Brain microvascular endothelial cell (primary cell): ENCODE measurements around the gene RSAD2.
"Not testable (repeated sequence)": the region's sequence is repeated elsewhere in the genome, so short reads cannot be mapped to it uniquely, and the experiment has no call there.

Experiments
- DNase-seq: peaks from one replicate; pipeline ENCODE4 v3.0.0-alpha.2; 2020
- H3K27ac ChIP-seq: fragments of 250-450 bp; sonication (Bioruptor Pico); 2 replicates; pipeline ENCODE4 v1.5.1; 2020; ENCODE audit warnings: mild to moderate bottlenecking, moderate library complexity
- H3K27me3 ChIP-seq: fragments of 250-450 bp; sonication (Bioruptor Pico); replicated peaks from 2 replicates; pipeline ENCODE4 v1.5.1; 2020; ENCODE audit warnings: mild to moderate bottlenecking
- H3K36me3 ChIP-seq: fragments of 250-450 bp; sonication (Bioruptor Pico); replicated peaks from 2 replicates; pipeline ENCODE4 v1.5.1; 2020; ENCODE audit warnings: mild to moderate bottlenecking
- H3K4me3 ChIP-seq: 2 replicates; pipeline ENCODE4 v1.5.1; 2011; ENCODE audit warnings: low read depth, mild to moderate bottlenecking, control low read depth, low read length, moderate library complexity
- CTCF ChIP-seq: IDR thresholded peaks from 2 replicates; pipeline ENCODE4 v1.5.1; 2011; ENCODE audit warnings: low read depth, mild to moderate bottlenecking, moderate library complexity, low read length, control low read depth, inconsistent platforms; ENCODE audit errors: missing control alignments
- in situ Hi-C: cut with HindIII; loops from 2 replicates; pipeline ENCODE4 v1.10.0; 2017; ENCODE audit warnings: low sequenced_read_pairs, low pct_ligation_motif_present

The RSAD2 gene

GRCh38 chr2:6856548-6856920 lies 21.0 kb upstream of the RSAD2 start:
- H3K27ac ChIP-seq, result no peak overlapping the region
- no peak for TF ChIP-seq CTCF
- H3K36me3 ChIP-seq, result no peaks in the 10 kb centered on the region
- in situ Hi-C loops, result no loop called here
- no peak for DNase-seq
- H3K27me3 ChIP-seq, result no peaks in the 10 kb centered on the region
- no peak overlapping the region for H3K4me3 ChIP-seq

DNA sequence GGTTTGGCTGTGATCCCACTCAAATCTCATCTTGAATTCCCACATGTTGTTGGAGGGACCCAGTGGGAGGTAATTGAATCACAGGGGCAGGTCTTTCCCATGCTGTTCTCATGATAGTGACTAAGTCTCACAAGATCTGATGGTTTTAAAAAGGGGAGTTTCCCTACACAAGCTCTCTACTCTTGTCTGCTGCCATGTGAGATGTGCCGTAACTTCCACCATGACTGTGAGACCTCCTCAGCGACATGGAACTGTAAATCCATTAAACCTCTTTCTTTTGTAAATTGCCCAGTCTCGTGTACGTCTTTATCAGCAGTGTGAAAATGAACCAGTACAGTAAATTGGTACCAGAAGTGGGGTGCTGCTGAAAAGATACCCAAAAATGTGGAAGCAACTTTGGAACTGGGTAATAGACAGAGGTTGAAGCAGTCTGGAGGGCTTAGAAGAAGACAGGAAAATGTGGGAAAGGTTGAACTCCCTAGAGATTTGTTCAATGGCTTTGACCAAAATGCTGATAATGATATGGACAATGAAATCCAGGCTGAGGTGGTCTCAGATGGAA lies 19.0 kb upstream of the RSAD2 start:
- H3K27me3 ChIP-seq, in situ Hi-C loops, H3K36me3 ChIP-seq: not testable (repeated sequence)

DNA sequence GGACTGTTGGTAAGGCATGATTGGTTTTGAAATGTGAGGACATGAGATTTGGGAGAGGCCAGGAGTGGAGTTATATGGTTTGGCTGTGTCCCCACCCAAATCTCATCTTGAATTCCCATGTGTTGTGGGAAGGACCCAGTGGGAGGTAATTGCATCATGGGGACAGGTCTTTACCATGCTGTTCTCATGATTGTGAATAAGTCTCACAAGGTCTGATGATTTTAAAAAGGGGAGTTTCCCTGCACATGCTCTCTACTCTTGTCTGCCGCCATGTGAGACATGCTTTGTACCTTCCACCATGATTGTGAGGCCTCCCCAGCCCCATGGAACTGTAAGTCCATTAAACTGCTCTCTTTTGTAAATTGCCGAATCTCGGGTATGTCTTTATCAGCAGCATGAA lies 17.3 kb upstream of the RSAD2 start:
- DNase-seq, result no peak
- TF ChIP-seq CTCF, result no peak
- H3K27ac ChIP-seq, result no peak overlapping the region
- no peaks in the 10 kb centered on the region for H3K27me3 ChIP-seq
- in situ Hi-C loops, result no loop called here
- no peak overlapping the region for H3K4me3 ChIP-seq
- no peaks in the 10 kb centered on the region for H3K36me3 ChIP-seq

More for the DNA sequence above, 19.0 kb upstream of the RSAD2 start:
- H3K27ac ChIP-seq, H3K4me3 ChIP-seq: not testable (repeated sequence)
- peak; percentile 20 for DNase-seq

- Histone ChIP-seq H3K36me3 (no peaks in the 10 kb centered on the region), H3K4me3 (no peak overlapping the region), H3K27ac (no peak overlapping the region), H3K27me3 (no peaks in the 10 kb centered on the region)
- in situ Hi-C loops, result no loop called here
- no peak for DNase-seq
- TF ChIP-seq CTCF, result no peak
Observed at GRCh38 chr2:6863792-6864191, 13.8 kb upstream of the RSAD2 start.

DNA sequence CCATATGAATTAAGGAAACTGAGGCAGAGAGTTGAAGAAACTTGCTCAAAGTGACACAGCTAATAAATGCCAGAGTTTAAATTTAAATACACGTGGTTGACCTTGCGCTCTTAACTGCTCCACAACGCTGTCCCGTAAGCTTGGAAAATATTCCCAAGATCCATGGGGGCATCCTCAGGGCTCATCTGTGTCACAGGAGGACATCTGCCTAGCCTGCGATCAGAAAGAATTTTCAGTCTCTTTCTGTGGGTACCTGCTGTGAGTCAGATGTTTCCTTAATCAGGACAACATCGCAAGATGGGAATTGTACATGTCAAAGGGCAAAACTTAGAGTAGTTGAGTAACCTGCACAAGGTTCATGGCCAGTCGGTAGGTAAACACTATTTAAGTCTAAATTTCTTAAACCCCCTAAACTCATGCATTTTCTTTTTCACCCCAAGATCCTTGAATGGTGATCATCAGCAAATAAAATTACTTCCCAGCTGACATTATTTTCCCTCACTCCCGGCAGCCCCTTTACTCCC lies 13.3 kb upstream of the RSAD2 start:
- no peak for TF ChIP-seq CTCF
- in situ Hi-C loops, result no loop called here
- Histone ChIP-seq H3K4me3 (no peak overlapping the region), H3K36me3 (no peaks in the 10 kb centered on the region), H3K27ac (no peak overlapping the region), H3K27me3 (no peaks in the 10 kb centered on the region)
- DNase-seq, result no peak

DNA sequence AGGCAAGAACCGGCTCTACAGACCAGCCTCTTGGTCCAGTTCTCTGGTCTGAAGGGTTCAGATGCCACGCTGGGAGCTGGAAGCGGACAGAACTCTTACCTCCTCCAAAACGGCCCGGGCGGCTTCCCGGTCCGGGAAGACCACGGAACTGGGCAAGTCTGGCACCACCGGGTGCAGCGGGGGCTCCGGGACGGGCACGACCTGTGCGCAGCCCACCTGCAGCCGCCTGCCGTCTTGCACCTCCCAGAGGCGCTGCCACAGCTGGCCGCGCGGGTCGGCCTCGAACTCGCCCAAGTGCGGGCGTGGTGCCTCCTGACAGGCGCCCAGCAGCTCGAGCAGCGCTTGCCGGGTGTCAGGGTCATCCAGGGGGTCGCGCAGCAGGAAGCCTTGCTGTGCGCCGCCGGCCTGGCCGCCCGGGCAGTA lies 12.6 kb upstream of the RSAD2 start:
- Histone ChIP-seq H3K27me3 (no peaks in the 10 kb centered on the region), H3K36me3 (no peaks in the 10 kb centered on the region), H3K4me3 (peak overlapping the region; percentile 64), H3K27ac (no peak overlapping the region)
- TF ChIP-seq CTCF, result no peak
- in situ Hi-C loops, result no loop called here
- no peak for DNase-seq
